Neural crest cell (in vitro differentiated cells): ENCODE data around the gene MYOZ2. TPM values are rescaled to one million over a fixed set of nuclear protein-coding genes. Genes with fewer than 3 reads are reported as not detected.

Experiments used
- DNase-seq: peaks from one replicate; pipeline ENCODE4 v3.0.0; 2021; ENCODE audit warnings: low read depth, mixed read lengths, low spot score
- H3K27ac Mint-ChIP-seq: one replicate; pipeline ENCODE4 v1.8.0; 2021; ENCODE audit warnings: mild to moderate bottlenecking, mixed read lengths; ENCODE audit not compliant: unreplicated experiment
- H3K27me3 Mint-ChIP-seq: 2 replicates; pipeline ENCODE4 v1.8.0; 2021; ENCODE audit warnings: low read depth, mild to moderate bottlenecking, mixed read lengths
- H3K36me3 Mint-ChIP-seq: 2 replicates; pipeline ENCODE4 v1.8.0; 2021; ENCODE audit warnings: low read depth, mild to moderate bottlenecking, mixed read lengths
- H3K4me1 Mint-ChIP-seq: 2 replicates; pipeline ENCODE4 v1.8.0; 2021; ENCODE audit warnings: mixed read lengths
- H3K4me3 Mint-ChIP-seq: one replicate; pipeline ENCODE4 v1.8.0; 2021; ENCODE audit warnings: mild to moderate bottlenecking, mixed read lengths
- H3K9me3 Mint-ChIP-seq: 2 replicates; pipeline ENCODE4 v1.8.0; 2021; ENCODE audit warnings: mixed read lengths
- long read RNA-seq: library from polyadenylated mRNA; unstranded; transcript quantifications from one replicate; pipeline ENCODE4 v2.0.0, GENCODE V29; 2020
- total RNA-seq: library from RNA; stranded (reverse); gene quantifications from 2 replicates; pipeline ENCODE4 v1.2.1, GENCODE V29; 2021
- TF ChIP-seq, protein P1 (sequence below): fragments of 200-600 bp; sonication (generic); conservative IDR thresholded peaks from 2 replicates; pipeline ENCODE4 v1.5.0; 2021; ENCODE audit warnings: antibody characterized with exemption, mild to moderate bottlenecking

MYOZ2 gene
- total RNA-seq: not detected in 2 replicates
- long read RNA-seq: 0 reads

DNA sequence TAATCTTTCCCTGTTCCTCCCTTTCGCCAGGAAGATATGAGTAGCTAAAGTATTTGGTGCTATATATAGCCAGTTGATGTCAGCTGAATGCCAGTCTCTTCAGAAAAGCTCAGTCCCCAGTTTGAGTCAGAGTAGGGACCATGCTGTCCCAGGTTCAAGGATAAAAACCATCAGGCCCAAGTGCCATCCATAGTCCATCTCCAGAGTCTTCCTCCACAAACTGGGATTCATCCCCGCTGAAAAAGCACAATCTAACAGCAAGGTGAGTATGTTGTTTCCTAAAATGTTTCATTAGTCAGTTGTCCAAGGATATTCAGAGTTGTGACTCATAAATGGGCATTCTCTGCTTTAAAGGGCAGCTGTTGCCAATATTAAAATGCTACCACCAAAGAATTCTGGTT lies at the start of gene MYOZ2:
Gene MYOZ2 (plus strand): TSS at position 112 of the 401 bp plus-strand sequence. CDS start 694 bp downstream, outside the sequence.
- peaks cover 10% of the 10 kb centered on the region for H3K4me1 Mint-ChIP-seq
- DNase-seq: no peak
- H3K4me3 Mint-ChIP-seq: no peak within 1 kb of the TSS
- no peaks in the 10 kb centered on the region for H3K36me3 Mint-ChIP-seq
- H3K27ac Mint-ChIP-seq: no peak within 1 kb of the TSS
- no peaks in the 10 kb centered on the region for H3K9me3 Mint-ChIP-seq
- TF ChIP-seq, protein P1, sequence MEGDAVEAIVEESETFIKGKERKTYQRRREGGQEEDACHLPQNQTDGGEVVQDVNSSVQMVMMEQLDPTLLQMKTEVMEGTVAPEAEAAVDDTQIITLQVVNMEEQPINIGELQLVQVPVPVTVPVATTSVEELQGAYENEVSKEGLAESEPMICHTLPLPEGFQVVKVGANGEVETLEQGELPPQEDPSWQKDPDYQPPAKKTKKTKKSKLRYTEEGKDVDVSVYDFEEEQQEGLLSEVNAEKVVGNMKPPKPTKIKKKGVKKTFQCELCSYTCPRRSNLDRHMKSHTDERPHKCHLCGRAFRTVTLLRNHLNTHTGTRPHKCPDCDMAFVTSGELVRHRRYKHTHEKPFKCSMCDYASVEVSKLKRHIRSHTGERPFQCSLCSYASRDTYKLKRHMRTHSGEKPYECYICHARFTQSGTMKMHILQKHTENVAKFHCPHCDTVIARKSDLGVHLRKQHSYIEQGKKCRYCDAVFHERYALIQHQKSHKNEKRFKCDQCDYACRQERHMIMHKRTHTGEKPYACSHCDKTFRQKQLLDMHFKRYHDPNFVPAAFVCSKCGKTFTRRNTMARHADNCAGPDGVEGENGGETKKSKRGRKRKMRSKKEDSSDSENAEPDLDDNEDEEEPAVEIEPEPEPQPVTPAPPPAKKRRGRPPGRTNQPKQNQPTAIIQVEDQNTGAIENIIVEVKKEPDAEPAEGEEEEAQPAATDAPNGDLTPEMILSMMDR: no peak
- no peaks in the 10 kb centered on the region for H3K27me3 Mint-ChIP-seq

DNA sequence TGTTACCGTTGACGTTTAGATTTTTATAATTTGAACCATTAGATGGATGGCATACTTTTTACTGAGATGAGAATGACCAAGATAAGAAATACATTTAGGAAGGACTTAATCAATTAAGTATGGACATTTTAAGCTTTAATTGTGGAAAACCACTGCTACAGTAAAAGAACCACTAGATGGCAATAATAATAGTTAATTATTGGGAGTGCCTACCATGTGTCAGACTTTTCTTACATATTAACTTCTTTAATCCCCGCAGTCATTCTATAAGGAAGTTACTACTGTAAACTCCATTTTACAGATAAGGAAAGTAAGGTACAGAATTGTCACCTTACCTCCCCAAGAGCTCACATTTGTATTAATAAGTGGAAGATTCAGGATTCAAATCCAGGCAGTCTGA lies 48.5 kb upstream of the MYOZ2 start:
- H3K4me1 Mint-ChIP-seq: peaks cover under 1% of the 10 kb centered on the region
- no peak for DNase-seq
- no peaks in the 10 kb centered on the region for H3K27me3 Mint-ChIP-seq
- H3K27ac Mint-ChIP-seq: no peak overlapping the region
- H3K9me3 Mint-ChIP-seq: peaks cover 18% of the 10 kb centered on the region
- no peaks in the 10 kb centered on the region for H3K36me3 Mint-ChIP-seq
- H3K4me3 Mint-ChIP-seq: no peak overlapping the region
- TF ChIP-seq, protein P1: no peak

DNA sequence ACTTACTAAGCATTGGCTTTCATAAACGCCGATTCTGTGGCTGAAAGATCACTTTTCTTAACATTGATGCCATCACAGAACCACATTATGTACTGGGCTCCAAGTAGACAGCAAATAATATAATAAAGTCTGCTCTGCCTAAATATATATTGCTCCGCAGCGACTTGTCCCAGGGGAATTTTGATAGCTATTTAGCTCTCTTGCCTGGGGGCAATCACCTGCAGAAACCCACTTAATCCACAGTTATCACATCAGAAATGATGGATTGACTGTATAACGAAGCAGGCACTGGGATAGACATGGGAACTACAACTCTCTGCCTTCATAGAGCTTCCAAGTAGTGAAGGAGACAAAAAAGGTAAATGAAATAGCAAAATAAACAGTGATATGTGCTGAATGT lies 48.0 kb upstream of the MYOZ2 start:
- Mint-ChIP-seq H3K36me3 (no peaks in the 10 kb centered on the region), H3K4me3 (no peak overlapping the region), H3K27me3 (no peaks in the 10 kb centered on the region), H3K9me3 (peaks cover 20% of the 10 kb centered on the region), H3K4me1 (no peaks in the 10 kb centered on the region), H3K27ac (no peak overlapping the region)
- DNase-seq: no peak
- TF ChIP-seq, protein P1: no peak

DNA sequence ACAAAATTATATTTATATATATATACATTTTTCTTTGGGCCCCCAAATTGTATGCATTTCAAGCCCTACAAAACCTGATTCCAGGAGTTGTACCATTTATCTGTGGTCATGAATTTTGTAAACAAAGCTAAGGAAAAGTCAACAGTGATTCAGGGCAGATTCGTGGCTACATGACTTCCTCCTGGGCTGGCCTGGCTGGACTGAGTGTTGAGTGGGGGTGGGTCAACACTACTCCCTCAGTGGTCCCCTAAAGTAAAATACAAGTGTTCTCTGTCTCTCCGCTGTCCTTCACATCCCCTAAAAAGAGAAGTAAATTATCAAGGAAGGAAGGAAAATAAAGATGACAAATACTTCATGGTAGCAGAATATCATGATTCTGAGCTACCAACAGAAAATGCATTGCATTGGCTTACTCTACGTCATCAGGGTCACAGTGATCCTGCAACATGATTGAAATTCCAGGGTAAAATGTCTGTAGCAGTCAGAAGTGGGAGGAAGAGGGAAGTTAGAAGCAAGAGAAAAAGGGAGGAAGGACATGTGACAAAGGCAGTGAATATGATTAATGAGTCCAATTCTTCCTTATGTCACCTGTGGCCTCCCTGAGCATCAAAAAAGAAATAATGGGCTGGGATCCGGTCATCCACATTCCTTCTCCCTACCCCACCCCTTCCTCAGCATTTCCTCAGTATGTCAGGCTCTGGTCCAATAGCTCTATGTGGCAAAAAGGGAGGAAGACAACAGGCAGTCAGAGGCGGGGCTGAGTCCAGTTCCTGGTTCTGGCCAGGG lies 42.4 kb upstream of the MYOZ2 start:
- peak overlapping the region; percentile 13 for H3K27ac Mint-ChIP-seq
- H3K4me1 Mint-ChIP-seq: peaks cover 4% of the 10 kb centered on the region
- H3K9me3 Mint-ChIP-seq: peaks cover 10% of the 10 kb centered on the region
- no peak overlapping the region for H3K4me3 Mint-ChIP-seq
- no peaks in the 10 kb centered on the region for H3K27me3 Mint-ChIP-seq
- no peak for DNase-seq
- H3K36me3 Mint-ChIP-seq: no peaks in the 10 kb centered on the region
- TF ChIP-seq, protein P1: no peak

DNA sequence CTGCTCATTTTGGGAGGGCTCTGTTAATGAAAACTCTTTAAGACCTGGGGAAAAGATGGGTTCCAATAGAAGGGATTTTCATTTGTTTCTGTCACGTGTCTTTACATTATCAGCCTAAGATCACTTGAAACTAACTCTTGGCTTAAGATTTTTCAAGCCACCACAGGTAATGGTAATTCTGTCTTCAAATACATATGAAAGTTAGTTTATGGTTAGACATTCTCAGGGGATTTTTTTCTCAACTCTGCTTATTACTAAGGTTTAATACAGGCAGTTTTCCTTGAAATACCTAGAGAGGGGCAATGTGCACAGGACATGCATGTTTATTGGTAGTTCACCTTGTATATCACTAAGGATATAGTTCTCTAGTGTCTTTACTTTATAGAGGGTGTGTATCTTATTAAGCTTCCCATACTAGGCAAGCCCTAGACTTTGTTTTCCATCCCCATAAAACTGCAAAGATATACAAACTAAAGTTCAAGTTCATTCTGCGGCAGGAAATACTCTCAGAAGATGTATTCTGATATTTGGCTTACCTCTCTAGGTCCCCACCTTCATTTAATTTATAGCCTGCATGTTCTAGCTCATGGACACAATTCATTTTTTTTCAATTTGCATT lies 38.2 kb upstream of the MYOZ2 start:
- H3K27ac Mint-ChIP-seq: no peak overlapping the region
- no peaks in the 10 kb centered on the region for H3K27me3 Mint-ChIP-seq
- H3K9me3 Mint-ChIP-seq: peaks cover 4% of the 10 kb centered on the region

More for the DNA sequence above, 38.2 kb upstream of the MYOZ2 start:
- Mint-ChIP-seq H3K36me3 (peaks cover 4% of the 10 kb centered on the region), H3K4me1 (peaks cover 12% of the 10 kb centered on the region), H3K4me3 (no peak overlapping the region)
- no peak for DNase-seq
- TF ChIP-seq, protein P1: no peak
